GM19238 (cell line): ENCODE results near the gene NCF1.
"Not testable (repeated sequence)": the region's sequence is repeated elsewhere in the genome, so short reads cannot be mapped to it uniquely, and the experiment has no call there.

Source experiments
- DNase-seq: peaks from one replicate; pipeline ENCODE4 v3.0.0; 2011; ENCODE audit warnings: low spot score; ENCODE audit not compliant: insufficient read length

The NCF1 gene

DNA sequence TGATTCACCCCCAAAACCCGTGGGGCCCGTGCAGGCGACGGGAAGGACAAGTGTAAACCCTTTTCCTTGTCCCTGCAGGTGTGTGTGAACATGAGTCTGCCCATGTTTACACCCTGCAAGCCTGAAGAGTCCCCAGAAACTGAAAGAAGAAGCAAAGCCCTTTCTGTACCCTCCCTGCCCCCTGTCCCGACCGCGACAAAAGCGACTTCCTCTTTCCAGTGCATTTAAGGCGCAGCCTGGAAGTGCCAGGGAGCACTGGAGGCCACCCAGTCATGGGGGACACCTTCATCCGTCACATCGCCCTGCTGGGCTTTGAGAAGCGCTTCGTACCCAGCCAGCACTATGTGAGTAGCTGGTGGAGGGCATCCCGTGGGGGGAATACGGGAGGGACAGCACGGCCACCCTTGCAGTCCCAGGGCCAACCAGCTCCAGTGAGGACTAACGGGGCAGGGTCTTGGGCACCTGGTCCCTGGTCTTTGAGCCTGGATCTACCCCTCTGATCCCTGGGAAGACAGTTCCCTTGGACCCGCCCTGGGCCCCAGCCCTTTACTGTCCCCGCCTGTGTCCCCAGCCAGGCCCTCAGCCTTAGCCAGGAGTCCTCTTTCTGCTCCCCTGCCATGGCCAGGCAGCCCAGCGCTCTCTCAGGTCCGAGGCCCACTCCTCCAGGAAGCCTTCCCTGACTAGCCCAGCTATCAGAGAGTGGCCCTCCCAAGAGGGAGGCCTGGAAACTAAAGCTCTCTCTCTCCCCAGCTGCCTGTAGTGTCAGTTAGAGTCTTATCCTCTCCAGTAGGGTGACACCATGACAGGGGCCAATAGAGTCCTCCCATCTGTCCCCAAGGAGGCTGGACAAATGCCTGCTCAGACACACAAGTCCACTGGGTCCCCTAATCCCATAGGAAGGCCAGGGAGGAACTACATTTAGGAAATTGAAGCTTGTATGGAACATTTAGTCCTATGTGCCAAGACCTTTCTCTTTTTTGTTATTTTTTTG is at the start of gene NCF1:
Gene NCF1, plus strand, starts transcription at position 252 of the 991 bp plus-strand sequence. Its CDS starts 21 bp downstream, at position 273.
- not testable (repeated sequence) for DNase-seq

DNA sequence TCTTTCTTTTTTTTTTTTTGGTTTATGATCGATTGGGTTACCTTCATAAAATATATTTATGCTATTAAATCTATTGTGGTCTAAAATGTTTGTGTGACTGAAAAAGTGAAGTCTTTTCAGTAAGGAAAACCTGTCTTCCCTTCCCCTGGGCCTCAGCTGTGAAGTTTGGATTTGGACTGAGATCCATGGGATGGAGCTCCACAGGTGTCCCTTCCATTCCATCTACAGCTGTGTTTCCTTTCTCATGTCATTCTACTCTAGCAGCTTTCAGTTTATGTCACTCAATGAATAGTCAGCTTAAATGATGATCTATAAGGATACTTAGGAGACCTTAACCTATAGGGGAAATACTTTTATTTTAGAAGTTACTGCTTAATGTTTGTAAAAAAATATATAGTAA is 48.0 kb upstream of the NCF1 start:
- no peak for DNase-seq

DNA sequence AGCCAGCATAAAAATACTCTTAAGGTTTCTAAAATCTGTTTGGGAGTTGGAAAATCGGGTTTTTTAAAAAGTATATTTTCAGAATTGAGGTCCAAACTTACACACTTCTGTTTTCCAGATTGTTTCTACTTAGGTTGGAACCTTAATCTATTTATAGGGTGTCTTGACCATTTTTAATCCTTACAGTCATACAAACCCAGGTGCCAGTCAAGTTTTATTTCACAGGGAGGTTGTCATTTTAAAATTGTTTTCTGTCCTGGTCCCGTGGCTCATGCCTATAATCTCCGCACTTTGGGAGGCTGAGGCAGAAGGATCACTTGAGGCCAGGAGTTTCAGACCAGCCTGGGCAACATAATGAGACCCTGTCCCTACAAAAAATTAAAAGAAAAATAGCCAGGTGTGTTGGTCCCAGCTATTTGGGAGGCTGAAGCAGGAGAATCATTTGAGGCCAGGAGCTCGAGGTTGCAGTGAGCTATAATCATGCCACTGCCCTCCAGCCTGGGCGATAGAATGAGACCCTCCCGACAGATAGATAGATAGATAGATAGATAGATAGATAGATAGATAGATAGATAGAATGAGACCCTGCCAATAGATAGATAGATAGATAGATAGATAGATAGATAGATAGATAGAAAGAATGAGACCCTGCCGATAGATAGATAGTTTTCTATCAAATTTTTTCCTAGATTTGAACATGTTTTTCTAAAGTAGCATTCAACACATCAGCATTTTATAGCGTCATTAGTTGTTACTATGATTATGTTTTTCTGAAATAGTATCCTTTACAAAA is 47.3 kb upstream of the NCF1 start:
- DNase-seq, result no peak

DNA sequence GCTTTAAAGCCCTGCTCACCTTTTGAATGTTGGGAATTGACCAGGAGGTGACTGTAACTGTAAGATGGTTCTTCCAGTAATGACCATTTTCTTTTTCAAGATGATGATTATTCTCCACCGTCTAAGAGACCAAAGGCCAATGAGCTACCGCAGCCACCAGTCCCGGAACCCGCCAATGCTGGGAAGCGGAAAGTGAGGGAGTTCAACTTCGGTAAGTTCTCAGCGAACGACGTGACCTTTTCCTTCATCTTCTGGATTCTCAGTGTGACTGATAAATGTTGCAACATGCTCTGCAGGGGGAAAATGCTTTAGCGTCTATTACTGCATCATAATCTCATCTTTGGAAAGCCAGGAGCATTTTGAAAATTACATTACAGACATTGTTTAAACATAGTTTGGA is 45.1 kb upstream of the NCF1 start:
- DNase-seq, result not testable (repeated sequence)

DNA sequence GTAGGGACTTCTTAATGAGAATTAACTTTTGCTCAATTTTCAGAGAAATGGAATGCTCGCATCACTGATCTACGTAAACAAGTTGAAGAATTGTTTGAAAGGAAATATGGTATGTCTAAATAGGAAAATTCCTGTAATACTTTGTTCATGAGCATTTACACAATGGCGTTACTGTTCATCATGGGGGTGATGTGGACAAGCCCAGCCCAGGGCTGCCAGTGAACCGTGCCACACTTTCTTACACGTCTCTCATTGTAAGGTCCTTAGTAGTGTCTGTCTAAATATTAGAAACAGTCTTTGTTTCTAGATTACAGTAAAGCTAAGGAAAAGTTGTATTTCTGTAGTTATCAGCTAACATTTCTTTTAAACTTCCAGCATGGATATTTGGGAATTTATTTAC is 43.6 kb upstream of the NCF1 start:
- DNase-seq, result not testable (repeated sequence)

DNA sequence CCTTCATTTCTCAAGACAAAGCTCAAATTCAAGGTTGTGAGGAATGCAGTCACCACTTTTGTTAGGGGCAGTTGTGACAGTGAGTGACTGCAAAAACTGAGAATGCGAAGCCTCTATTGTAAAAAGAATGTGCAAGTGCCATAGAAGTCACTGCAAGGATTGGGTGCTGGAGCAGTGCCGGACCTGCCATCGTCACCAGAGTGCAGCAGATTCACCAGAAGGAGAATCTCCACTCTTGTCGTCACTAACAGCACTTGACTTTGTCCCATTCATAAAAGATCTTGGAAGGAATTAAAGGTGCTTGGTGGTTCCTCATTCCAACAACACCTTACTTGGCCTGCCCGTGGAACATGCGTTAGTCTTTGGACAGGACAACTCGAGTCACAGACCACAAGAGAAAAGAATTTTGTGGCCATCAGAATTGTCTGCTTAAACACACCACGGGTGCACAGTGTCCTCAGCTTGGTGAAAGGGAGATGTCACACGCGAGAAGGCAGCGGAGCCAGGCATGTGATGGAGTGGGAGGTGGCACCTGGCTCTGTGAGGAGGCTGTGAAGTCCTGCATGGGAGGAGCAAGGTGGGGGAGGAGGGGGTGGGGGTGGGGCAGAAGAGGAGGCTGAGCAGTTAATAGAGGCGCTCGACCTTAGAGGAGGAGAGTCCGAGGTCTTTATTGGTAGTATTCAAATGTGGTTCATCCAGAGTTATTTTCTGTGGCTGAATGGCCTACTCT is 33.7 kb upstream of the NCF1 start:
- DNase-seq, result not testable (repeated sequence)

DNA sequence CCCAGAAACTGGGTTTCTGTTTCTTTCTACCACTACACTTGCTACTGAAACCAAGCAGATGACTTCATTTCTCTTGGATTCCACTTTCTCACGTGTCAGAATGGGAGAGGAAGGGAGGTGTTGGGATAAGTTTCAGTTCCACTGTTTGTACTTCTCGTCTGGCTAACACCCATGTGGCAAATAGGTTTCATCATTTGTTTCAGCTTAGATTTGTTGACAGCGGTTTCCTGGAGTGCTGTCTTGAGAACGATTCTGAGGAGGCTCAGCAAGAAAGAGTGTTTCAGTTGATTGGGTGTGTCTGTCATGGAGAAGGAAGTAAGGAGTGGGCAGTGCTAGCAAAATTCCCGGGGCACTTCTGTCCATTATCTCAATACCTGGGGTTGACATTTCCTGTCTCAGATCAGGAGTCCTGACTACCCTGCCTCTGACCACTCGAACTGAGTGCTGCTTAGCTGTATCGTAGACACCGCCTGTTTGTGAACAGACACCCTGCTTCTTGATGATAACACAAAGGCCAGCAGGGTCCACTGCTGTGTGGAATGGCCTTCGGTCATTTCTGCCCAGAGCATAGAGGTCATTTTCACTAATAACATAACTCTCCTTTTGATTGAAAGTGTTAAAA is 29.8 kb upstream of the NCF1 start:
- DNase-seq, result not testable (repeated sequence)

DNA sequence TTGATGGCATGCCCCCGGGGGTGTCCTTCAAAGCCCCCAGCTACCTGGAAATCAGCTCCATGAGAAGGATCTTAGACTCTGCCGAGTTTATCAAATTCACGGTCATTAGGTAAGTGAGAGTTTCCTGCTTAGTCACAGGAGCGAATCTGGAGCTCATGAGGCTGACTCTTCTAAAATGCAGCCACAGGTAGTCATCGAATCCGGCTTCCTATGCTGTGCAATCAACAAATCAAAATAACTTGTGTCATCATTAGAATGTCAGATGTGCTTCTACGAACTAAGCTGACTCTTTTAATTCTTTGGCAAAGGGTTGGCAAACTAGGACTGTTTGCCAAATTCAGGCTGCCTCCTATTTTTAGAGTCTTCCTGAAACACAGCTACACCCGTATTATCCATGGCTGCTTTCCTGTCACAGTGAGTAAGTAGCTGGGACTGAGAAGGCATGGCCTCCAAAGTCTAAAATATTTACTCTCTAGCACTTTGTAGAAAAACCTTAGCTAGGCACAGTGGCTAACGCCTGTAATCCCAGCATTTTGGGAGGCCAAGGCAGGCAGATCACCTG is 19.8 kb upstream of the NCF1 start:
- not testable (repeated sequence) for DNase-seq

DNA sequence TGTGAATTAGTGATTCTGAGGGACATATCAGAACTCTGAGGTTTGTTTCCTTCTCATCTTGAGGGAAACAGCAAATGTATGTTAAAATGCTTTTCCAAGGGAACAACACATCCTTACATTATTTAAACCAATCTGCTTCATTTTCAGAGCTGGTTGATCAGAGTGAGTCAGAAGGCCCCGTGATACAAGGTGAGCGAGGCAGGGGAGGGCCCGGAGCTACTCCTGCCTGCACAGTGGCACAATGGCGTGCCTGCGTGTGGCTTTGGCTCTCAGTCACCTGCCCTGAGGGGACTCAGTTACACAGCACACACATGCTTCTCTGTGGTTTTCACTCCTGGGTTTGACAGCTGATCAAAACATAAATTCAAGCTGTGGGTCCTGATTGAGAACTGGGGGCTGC is 17.1 kb upstream of the NCF1 start:
- DNase-seq, result not testable (repeated sequence)

DNA sequence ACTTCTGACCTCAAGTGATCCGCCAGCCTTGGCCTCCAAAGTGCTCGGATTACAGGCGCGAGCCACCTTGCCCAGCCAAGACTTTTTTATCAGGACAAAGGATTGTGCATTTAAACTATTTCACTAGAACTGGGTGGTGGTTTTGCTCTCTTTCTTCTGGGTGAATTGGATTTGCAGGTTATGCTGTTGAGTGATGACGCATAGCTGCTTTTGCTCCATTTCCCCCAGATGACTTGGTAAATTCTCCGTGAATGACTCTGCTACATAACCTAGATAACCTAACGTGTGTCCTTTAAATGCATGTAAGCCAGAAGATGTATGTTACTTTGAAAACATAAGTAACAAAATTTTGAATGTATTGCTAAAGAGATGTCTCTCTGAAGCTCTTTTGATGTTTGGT is 15.5 kb upstream of the NCF1 start:
- not testable (repeated sequence) for DNase-seq

DNA sequence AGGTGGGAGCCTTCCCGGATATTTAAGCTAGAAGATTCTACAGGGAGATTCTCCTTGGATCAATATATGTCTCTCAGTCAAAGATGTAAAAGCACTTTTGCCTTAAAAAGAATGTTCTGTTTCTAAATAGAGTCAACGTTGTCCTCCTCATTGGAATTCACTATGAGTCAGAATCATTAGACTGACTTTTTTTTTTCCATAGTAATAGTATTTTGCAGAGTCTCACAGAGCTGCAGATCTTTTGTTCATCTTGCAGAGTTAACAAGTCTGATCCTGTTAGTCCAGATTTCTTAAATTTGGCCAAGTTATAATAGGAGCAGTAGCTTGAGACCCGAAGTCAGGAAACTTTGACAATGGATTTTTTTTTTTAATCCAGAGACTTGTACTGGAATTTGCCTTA is 14.8 kb upstream of the NCF1 start:
- not testable (repeated sequence) for DNase-seq

DNA sequence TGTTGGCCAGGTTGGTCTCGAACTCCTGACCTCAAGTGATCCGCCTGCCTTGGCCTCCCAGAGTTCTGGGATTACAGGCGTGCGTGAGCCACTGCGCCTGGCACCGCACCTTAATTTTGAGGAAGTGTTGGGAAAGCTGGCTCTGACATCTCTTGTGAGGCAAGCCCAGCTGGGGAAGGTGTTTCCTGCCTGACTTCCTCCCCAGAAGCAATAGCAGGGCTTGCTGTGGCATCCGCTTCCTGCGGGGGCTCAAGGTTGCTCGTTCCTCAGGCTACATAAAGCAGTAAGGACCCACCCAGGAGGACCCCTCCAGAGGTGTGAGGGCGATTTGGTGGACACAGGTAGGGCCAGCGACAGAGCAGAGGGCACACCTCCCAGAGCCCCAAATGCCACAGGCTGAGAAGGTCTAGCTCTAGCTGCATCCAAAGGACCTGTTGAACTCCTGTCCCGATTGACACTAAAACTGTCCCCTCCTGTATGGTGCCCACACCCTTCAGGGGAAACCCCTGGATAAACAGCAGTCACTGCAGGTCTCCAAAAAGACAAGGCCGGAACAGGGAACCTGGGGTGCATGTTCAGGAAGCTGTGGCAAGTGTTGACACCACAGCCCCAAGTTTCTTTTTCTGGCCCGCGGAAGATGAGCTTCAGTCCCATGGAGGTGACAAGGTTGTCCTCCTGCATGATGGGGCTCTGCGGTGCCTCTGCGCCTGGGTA is 8.4 kb upstream of the NCF1 start:
- not testable (repeated sequence) for DNase-seq

DNA sequence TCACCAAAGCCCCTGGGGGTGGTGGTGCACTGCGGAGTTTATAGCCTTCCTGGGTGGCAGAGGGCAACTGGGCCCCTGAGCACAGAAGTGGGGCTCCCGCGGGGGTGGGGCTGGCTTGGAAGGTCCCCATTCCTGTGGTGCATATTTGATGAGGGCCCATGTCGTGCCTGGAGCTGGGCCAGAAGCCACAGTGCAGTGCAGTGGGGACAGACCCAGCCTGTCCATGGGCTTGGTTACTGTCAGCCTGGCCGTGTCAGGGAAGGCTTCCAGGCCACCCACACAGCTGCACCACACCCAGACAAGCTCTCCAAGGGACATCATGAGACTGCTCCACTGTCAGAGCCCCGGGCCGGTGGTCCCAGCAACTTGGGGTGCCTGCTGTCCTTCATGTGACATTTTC is 7.3 kb upstream of the NCF1 start:
- DNase-seq, result not testable (repeated sequence)

DNA sequence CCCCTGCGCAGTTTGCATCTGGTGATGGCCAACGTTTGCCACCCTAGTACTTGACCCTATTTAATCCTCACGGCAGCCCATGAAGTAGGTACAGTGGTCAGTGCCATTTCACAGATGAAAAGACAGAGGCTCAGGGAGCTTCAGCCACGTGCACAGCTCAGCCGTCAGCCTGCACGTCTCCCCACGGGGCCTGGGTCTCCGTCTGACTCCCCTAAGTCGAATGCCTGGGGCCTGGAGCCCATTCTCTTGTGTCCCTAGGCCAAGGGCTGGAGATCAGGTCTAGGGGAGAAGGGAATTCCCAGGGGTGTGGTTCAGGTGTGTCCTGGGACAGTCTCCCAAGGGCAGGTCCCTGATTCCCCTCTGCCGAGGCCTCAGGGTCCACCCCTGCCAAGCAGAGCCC is 6.8 kb upstream of the NCF1 start:
- DNase-seq, result not testable (repeated sequence)

DNA sequence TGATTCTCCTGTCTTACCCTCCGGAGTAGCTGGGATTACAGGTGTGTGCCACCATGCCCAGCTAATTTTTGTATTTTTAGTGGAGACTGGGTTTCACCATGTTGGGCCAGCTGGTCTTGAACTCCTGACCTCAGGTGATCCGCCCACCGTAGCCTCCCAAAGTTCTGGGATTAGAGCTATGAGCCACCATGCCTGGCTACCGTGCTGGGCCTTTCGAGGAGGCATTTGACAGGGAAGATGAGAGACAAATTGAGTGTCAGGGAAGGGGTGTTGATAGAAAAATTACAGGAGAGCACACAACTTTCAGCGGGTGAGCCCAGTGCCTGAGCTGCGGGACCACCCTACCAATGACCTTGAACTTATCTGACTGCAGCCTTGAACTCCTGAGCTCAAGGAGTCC is 3.7 kb upstream of the NCF1 start:
- DNase-seq, result not testable (repeated sequence)

DNA sequence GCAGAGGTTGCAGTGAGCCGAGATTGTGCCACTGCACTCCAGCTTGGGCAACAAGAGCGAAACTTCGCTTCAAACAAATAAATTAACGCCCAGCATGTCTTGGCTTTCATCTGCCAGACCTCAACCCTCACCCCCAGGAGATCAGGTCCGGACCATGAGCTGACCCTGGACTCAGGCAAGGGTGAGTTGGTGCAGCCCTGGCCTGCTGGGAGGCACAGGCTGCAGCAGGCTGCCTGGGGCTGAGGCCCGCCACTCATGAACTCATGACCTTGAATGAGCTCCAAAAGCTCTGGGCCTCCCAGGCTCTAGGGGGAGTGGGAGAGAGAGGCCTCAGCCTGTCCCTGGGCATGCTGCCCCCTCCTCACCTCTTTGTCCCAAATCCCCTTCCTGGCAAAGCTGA is 1.7 kb upstream of the NCF1 start:
- DNase-seq, result not testable (repeated sequence)

DNA sequence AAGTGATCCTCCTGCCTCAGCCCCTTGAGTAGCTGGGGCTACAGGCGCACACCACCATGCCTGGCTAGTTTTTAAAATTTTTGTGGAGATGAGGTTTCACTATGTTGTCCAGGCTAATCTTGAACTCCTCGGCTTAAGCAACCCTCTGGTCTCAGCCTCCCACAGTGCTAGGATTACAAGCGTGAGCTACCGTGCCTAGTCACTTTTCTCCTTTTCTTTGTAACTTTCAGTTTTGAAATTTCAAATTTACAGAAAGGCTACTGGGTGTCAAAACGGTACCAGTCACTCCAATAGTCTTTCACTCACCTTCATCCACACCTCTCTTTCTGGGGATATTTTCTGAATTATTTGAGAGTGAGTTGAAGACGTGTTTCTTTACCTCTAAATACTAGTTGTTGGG is 1.3 kb downstream of the NCF1 start:
- DNase-seq, result not testable (repeated sequence)

DNA sequence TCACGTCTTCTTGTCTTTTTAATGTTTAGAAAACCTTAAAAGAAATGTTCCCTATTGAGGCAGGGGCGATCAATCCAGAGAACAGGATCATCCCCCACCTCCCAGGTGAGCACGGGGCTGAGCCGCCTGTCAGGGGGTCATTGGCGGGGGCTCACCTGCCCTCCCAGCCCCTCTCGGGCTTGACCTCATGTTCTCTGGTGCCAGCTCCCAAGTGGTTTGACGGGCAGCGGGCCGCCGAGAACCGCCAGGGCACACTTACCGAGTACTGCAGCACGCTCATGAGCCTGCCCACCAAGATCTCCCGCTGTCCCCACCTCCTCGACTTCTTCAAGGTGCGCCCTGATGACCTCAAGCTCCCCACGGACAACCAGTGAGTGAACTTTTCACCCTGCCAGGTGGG is 5.2 kb downstream of the NCF1 start:
- DNase-seq, result not testable (repeated sequence)

DNA sequence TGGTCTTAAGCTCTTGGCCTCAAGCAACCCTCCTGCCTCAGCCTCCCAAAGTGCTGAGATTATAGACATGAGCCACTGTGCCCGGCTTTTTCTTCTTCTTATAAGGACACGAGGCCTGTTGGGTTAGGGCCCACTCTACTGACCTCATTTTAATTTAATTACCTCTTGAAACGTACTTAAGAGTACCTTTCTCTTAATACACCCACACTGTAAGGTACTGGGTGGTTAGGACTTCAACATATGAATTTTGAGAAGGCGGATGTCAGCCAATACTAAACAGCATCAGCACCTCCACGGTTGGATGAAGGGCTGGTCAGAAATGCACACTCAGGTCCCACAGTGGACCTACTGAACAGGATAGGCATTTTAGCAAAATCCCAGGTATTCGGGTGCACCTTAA is 7.9 kb downstream of the NCF1 start:
- DNase-seq, result not testable (repeated sequence)

DNA sequence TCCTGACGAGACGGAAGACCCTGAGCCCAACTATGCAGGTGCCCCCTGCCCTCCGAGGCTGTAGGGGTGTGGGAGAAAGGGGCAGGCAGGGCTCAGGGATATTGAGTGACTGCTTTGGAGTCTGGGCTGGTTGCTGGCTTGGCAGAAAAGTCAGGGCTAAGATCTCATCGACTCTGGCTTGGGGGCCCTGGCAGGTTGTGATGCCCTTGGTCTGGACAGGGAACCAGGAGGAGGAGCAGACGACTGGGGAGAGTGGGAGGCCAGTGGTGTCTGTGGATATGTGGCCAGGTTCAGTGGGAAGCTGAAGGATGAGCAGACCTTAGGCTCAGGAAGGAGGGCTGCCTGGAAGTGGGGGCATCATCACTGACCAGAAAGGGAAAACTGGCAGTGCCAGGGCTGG is 9.8 kb downstream of the NCF1 start:
- not testable (repeated sequence) for DNase-seq
